DOHH2 (cell line): ENCODE measurements around the gene CFAP221.

ENCODE experiments used
- H3F3A ChIP-seq: fragments of 200-600 bp; sonication (generic), shearing (Covaris generic); 2 replicates; pipeline ENCODE4 v1.6.0; 2016; ENCODE audit warnings: antibody characterized with exemption, mild to moderate bottlenecking; ENCODE audit not compliant: control insufficient read depth, insufficient read depth
- H3K27ac ChIP-seq: fragments of 200-600 bp; sonication (generic); 2 replicates; pipeline ENCODE4 v1.5.1; 2014; ENCODE audit warnings: low read depth, mild to moderate bottlenecking, low read length, moderate library complexity
- H3K27me3 ChIP-seq: fragments of 200-600 bp; sonication (generic); 2 replicates; pipeline ENCODE4 v1.6.1; 2014; ENCODE audit warnings: mild to moderate bottlenecking, low read length, mixed read lengths; ENCODE audit not compliant: control insufficient read depth
- H3K36me3 ChIP-seq: fragments of 200-600 bp; sonication (generic); 2 replicates; pipeline ENCODE4 v1.6.1; 2014; ENCODE audit warnings: mild to moderate bottlenecking, low read length, moderate library complexity, mixed read lengths; ENCODE audit not compliant: control insufficient read depth
- H3K4me1 ChIP-seq: fragments of 200-600 bp; sonication (generic); 2 replicates; pipeline ENCODE4 v1.6.1; 2014; ENCODE audit warnings: mild to moderate bottlenecking, low read length, mixed read lengths; ENCODE audit not compliant: control insufficient read depth
- H3K4me2 ChIP-seq: fragments of 200-600 bp; sonication (generic); 2 replicates; pipeline ENCODE4 v1.6.0; 2014; ENCODE audit warnings: mild to moderate bottlenecking, low read length, moderate library complexity
- H3K4me3 ChIP-seq: fragments of 200-600 bp; sonication (generic); 2 replicates; pipeline ENCODE4 v1.5.1; 2014; ENCODE audit warnings: mild to moderate bottlenecking, low read length, mixed read lengths
- H3K79me2 ChIP-seq: fragments of 200-600 bp; sonication (generic); 2 replicates; pipeline ENCODE4 v1.6.1; 2014; ENCODE audit warnings: mild to moderate bottlenecking, low read length, mixed read lengths; ENCODE audit not compliant: control insufficient read depth
- H3K9me2 ChIP-seq: fragments of 200-600 bp; sonication (generic); replicated peaks from 2 replicates; pipeline ENCODE4 v1.6.1; 2014; ENCODE audit warnings: mild to moderate bottlenecking, low read length, mixed read lengths; ENCODE audit not compliant: control insufficient read depth
- H3K9me3 ChIP-seq: fragments of 200-600 bp; sonication (generic); 2 replicates; pipeline ENCODE4 v1.6.1; 2014; ENCODE audit warnings: antibody characterized with exemption, low read length, mixed read lengths; ENCODE audit not compliant: control insufficient read depth, insufficient read depth
- H4K20me1 ChIP-seq: fragments of 200-600 bp; sonication (generic); 2 replicates; pipeline ENCODE4 v1.6.0; 2014; ENCODE audit warnings: low read depth, mild to moderate bottlenecking, antibody characterized with exemption, low read length, moderate library complexity; ENCODE audit not compliant: control insufficient read depth, insufficient read depth
- EZH2phosphoT487 ChIP-seq: fragments of 200-600 bp; sonication (generic); IDR thresholded peaks from 2 replicates; pipeline ENCODE4 v1.6.1; 2017; ENCODE audit warnings: borderline replicate concordance, mild to moderate bottlenecking, antibody characterized with exemption, low read length, moderate library complexity, mixed read lengths
- TF ChIP-seq, protein P1 (sequence below): fragments of 200-600 bp; sonication (generic); IDR thresholded peaks from one replicate; pipeline ENCODE4 v1.5.1; 2014; ENCODE audit warnings: antibody characterized with exemption, mild to moderate bottlenecking, low read depth, low read length; ENCODE audit not compliant: poor library complexity, severe bottlenecking

CFAP221 gene

GRCh38 chr2:119575439-119575838 is 31.2 kb downstream of the CFAP221 start:
- no peaks in the 10 kb centered on the region for H3K79me2 ChIP-seq

DNA sequence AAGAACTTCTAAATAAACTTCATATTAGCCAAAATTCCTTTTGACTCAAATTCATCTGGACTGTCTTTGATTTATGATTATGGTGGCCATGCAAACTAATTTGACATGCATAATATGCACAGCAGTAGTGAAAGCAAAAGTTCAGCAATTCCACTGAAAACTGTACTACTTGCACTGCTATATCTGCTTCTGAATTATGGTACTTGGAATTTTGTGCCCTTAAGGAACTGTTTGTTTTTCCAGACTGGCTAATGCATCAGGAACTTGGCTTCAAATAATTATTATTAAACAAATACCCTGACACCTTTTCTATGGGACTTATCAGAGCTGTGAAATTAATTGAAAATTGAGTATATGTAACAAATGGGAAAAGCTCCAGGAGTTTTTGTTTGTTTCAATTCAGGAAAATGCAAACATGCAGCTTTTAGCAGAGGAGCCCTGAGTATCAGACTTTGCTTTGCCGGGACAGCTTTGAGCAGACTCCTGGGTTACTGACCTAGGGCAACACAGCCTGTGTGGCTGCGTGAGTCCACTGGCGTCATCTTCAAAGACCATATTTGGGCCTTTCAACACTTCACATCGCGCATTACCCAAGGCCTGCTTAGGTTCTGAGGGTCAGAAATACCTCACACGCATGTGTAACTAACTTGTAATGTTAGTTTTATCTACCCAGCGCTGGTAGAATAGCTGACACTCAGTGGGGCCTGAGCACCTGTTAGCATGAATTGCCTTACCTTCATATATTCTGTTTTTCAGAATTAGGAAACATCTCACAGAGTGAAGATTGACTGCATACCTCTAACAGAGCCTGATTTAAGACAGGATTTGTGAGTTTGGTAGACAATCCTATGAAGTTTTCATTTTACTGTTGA is 35.4 kb downstream of the CFAP221 start:
- Histone ChIP-seq H3K9me2 (no peaks in the 10 kb centered on the region), H3K79me2 (no peaks in the 10 kb centered on the region), H3K27ac (no peak overlapping the region), H3K9me3 (no peaks in the 10 kb centered on the region), H4K20me1 (no peaks in the 10 kb centered on the region), H3K36me3 (no peaks in the 10 kb centered on the region), H3K4me2 (no peak overlapping the region), H3F3A (no peaks in the 10 kb centered on the region), H3K27me3 (peaks cover 3% of the 10 kb centered on the region; the same call in 1 of the 2 replicates), H3K4me3 (no peak overlapping the region), H3K4me1 (no peaks in the 10 kb centered on the region)
- TF ChIP-seq, protein P1, sequence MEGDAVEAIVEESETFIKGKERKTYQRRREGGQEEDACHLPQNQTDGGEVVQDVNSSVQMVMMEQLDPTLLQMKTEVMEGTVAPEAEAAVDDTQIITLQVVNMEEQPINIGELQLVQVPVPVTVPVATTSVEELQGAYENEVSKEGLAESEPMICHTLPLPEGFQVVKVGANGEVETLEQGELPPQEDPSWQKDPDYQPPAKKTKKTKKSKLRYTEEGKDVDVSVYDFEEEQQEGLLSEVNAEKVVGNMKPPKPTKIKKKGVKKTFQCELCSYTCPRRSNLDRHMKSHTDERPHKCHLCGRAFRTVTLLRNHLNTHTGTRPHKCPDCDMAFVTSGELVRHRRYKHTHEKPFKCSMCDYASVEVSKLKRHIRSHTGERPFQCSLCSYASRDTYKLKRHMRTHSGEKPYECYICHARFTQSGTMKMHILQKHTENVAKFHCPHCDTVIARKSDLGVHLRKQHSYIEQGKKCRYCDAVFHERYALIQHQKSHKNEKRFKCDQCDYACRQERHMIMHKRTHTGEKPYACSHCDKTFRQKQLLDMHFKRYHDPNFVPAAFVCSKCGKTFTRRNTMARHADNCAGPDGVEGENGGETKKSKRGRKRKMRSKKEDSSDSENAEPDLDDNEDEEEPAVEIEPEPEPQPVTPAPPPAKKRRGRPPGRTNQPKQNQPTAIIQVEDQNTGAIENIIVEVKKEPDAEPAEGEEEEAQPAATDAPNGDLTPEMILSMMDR: no peak
- no peak for TF ChIP-seq EZH2phosphoT487

More at GRCh38 chr2:119575439-119575838, 31.2 kb downstream of the CFAP221 start:
- H3K27ac ChIP-seq: no peak overlapping the region
- no peaks in the 10 kb centered on the region for H4K20me1 ChIP-seq
- H3K4me1 ChIP-seq: no peaks in the 10 kb centered on the region
- no peak for TF ChIP-seq EZH2phosphoT487
- TF ChIP-seq, protein P1: no peak
- no peaks in the 10 kb centered on the region for H3K9me3 ChIP-seq
- H3K4me3 ChIP-seq: no peak overlapping the region
- H3K36me3 ChIP-seq: no peaks in the 10 kb centered on the region
- H3K27me3 ChIP-seq: peaks cover 3% of the 10 kb centered on the region; the same call in 1 of the 2 replicates
- H3K4me2 ChIP-seq: no peak overlapping the region
- no peaks in the 10 kb centered on the region for H3F3A ChIP-seq
- H3K9me2 ChIP-seq: no peaks in the 10 kb centered on the region

- no peaks in the 10 kb centered on the region for H4K20me1 ChIP-seq
- H3K9me2 ChIP-seq: no peaks in the 10 kb centered on the region
- no peak overlapping the region for H3K4me2 ChIP-seq
- H3K27ac ChIP-seq: no peak overlapping the region
- H3F3A ChIP-seq: no peaks in the 10 kb centered on the region
- H3K9me3 ChIP-seq: no peaks in the 10 kb centered on the region
- TF ChIP-seq, protein P1: no peak
- TF ChIP-seq EZH2phosphoT487: no peak
- no peak overlapping the region for H3K4me3 ChIP-seq
- no peaks in the 10 kb centered on the region for H3K36me3 ChIP-seq
- peaks cover 3% of the 10 kb centered on the region; the same call in 1 of the 2 replicates for H3K27me3 ChIP-seq
- H3K4me1 ChIP-seq: no peaks in the 10 kb centered on the region
- no peaks in the 10 kb centered on the region for H3K79me2 ChIP-seq
Measured at GRCh38 chr2:119580550-119581072, 36.4 kb downstream of the CFAP221 start.
